Stimulated activated CD4-positive, alpha-beta T cell treated with anti-CD3 and anti-CD28 coated beads, Interleukin-4, amount 100 ng/mL, for 1 hour (primary cell): Measurements from ENCODE around the gene SCN1B.
A peak's percentile ranks its signal among the peaks of the same experiment; 100 is the strongest.

Experiments used
- DNase-seq: peaks from one replicate; pipeline ENCODE4 v3.0.0-alpha.2; 2020

The SCN1B gene

GRCh38 chr19:35059006-35059798 is 28.9 kb downstream of the SCN1B start:
- no peak for DNase-seq

- no peak for DNase-seq
Measured at GRCh38 chr19:35059799-35060091, 29.5 kb downstream of the SCN1B start.

GRCh38 chr19:35060160-35060855 is 30.0 kb downstream of the SCN1B start:
- DNase-seq: no peak

- no peak for DNase-seq
Measured at GRCh38 chr19:35061583-35062373, 31.5 kb downstream of the SCN1B start.

- DNase-seq: no peak
Measured at GRCh38 chr19:35062942-35063341, 32.7 kb downstream of the SCN1B start.

GRCh38 chr19:35063940-35064818 is 33.9 kb downstream of the SCN1B start:
- DNase-seq: peak; percentile 16

GRCh38 chr19:35065574-35065973 is 35.3 kb downstream of the SCN1B start:
- no peak for DNase-seq

- DNase-seq: no peak
Measured at GRCh38 chr19:35066121-35066520, 35.9 kb downstream of the SCN1B start.

- peak; percentile 94 for DNase-seq
Measured at GRCh38 chr19:35066691-35067563, 36.7 kb downstream of the SCN1B start.

GRCh38 chr19:35068941-35069634 is 38.8 kb downstream of the SCN1B start:
- DNase-seq: no peak

GRCh38 chr19:35069696-35070095 is 39.4 kb downstream of the SCN1B start:
- no peak for DNase-seq

GRCh38 chr19:35070471-35070870 is 40.2 kb downstream of the SCN1B start:
- DNase-seq: no peak

- no peak for DNase-seq
Measured at GRCh38 chr19:35073516-35073915, 43.2 kb downstream of the SCN1B start.

GRCh38 chr19:35073941-35074340 is 43.7 kb downstream of the SCN1B start:
- DNase-seq: no peak

- no peak for DNase-seq
Measured at GRCh38 chr19:35074426-35075201, 44.3 kb downstream of the SCN1B start.

GRCh38 chr19:35075202-35076025 is 45.1 kb downstream of the SCN1B start:
- no peak for DNase-seq

GRCh38 chr19:35076026-35076370 is 45.7 kb downstream of the SCN1B start:
- DNase-seq: no peak

GRCh38 chr19:35076657-35077056 is 46.4 kb downstream of the SCN1B start:
- DNase-seq: no peak

- DNase-seq: no peak
Measured at GRCh38 chr19:35077411-35078223, 47.3 kb downstream of the SCN1B start.
